IMR-90 (cell line): ENCODE data around the gene ECI2. TPM values are rescaled to one million over a fixed set of nuclear protein-coding genes. Genes with fewer than 3 reads are reported as not detected.

Experiments
- ATAC-seq: fragments of 200-7000 bp; cut with Tn5 transposase; 2 replicates; pipeline ENCODE4 v1.9.1; 2020; ENCODE audit warnings: low read depth, mild to moderate bottlenecking, moderate library complexity
- BruUV-seq: library from RNA; stranded (reverse); fragments of 400-500 nt; replicated peaks from 2 replicates; lab custom pipeline; 2021; lab: Mats Ljungman, UMichigan
- CTCF ChIA-PET: fragments of 300-600 bp; formaldehyde crosslinking; extraction: SDS; loops from one replicate; lab custom pipeline; 2021; ENCODE audit warnings: antibody characterized with exemption; lab: Yijun Ruan, JAX
- POLR2A ChIA-PET: fragments of 300-600 bp; sonication (Branson Sonifier 250); formaldehyde crosslinking; loops from one replicate; lab custom pipeline; 2022; ENCODE audit warnings: antibody characterized with exemption; ENCODE audit not compliant: unreplicated experiment; lab: Charles Lee
- DNase-seq: peaks from one replicate; pipeline ENCODE4 v3.0.0; 2013
- H2AFZ ChIP-seq: replicated peaks from 2 replicates; pipeline ENCODE3; 2013; ENCODE audit warnings: low read length, mild to moderate bottlenecking; ENCODE audit not compliant: poor library complexity
- H2AK5ac ChIP-seq: 2 replicates; pipeline ENCODE4 v1.6.1; 2013; ENCODE audit warnings: low read depth, low read length, inconsistent platforms
- H2AK9ac ChIP-seq: replicated peaks from 2 replicates; pipeline ENCODE3; 2013; ENCODE audit warnings: mild to moderate bottlenecking, low read depth, low read length, moderate library complexity; ENCODE audit not compliant: poor library complexity
- H2BK120ac ChIP-seq: 2 replicates; pipeline ENCODE4 v1.6.1; 2013; ENCODE audit warnings: low read depth, low read length, inconsistent platforms
- H2BK15ac ChIP-seq: 3 replicates; pipeline ENCODE4 v1.6.1; 2013; ENCODE audit warnings: low read depth, low read length, inconsistent platforms
- H2BK20ac ChIP-seq: 2 replicates; pipeline ENCODE4 v1.6.1; 2013; ENCODE audit warnings: low read depth, mild to moderate bottlenecking, inconsistent platforms, low read length, moderate library complexity
- H2BK5ac ChIP-seq: 2 replicates; pipeline ENCODE4 v1.6.1; 2013; ENCODE audit warnings: mild to moderate bottlenecking, low read depth, low read length, inconsistent platforms; ENCODE audit not compliant: poor library complexity, severe bottlenecking
- H3K14ac ChIP-seq: replicated peaks from 2 replicates; pipeline ENCODE4 v1.6.1; 2013; ENCODE audit warnings: low read depth, low read length, inconsistent platforms
- H3K18ac ChIP-seq: 2 replicates; pipeline ENCODE4 v1.6.1; 2013; ENCODE audit warnings: low read depth, low read length, control low read depth
- H3K23ac ChIP-seq: 2 replicates; pipeline ENCODE4 v1.6.1; 2013; ENCODE audit warnings: low read depth, low read length, inconsistent platforms
- H3K27ac ChIP-seq: 2 replicates; pipeline ENCODE4 v1.5.1; 2013; ENCODE audit warnings: mild to moderate bottlenecking, control low read depth, low read length; ENCODE audit not compliant: insufficient read depth
- H3K27me3 ChIP-seq: 2 replicates; pipeline ENCODE4 v1.6.1; 2013; ENCODE audit warnings: low read length; ENCODE audit not compliant: control insufficient read depth, insufficient read depth
- H3K36me3 ChIP-seq: 2 replicates; pipeline ENCODE4 v1.6.1; 2013; ENCODE audit warnings: low read length, mixed read lengths; ENCODE audit not compliant: control insufficient read depth, insufficient read depth
- H3K4ac ChIP-seq: 2 replicates; pipeline ENCODE4 v1.6.1; 2013; ENCODE audit warnings: low read depth, low read length, inconsistent platforms
- H3K4me1 ChIP-seq: 2 replicates; pipeline ENCODE4 v1.6.1; 2013; ENCODE audit warnings: low read length, mixed read lengths; ENCODE audit not compliant: control insufficient read depth, insufficient read depth
- H3K4me2 ChIP-seq: 2 replicates; pipeline ENCODE4 v1.6.1; 2013; ENCODE audit warnings: low read depth, mild to moderate bottlenecking, control low read depth, low read length, moderate library complexity
- H3K4me3 ChIP-seq: 2 replicates; pipeline ENCODE4 v1.5.1; 2013; ENCODE audit warnings: low read depth, mild to moderate bottlenecking, control low read depth, low read length, moderate library complexity; ENCODE audit not compliant: insufficient read depth
- H3K56ac ChIP-seq: 2 replicates; pipeline ENCODE4 v1.6.1; 2013; ENCODE audit warnings: low read length, inconsistent platforms; ENCODE audit not compliant: insufficient read depth; ENCODE audit errors: extremely low read depth
- H3K79me1 ChIP-seq, 2 experiments: 2 replicates each; pipeline ENCODE4 v1.6.1; 2013; ENCODE audit warnings: low read length in 2 of 2, inconsistent platforms in 1 of 2, low read depth in 1 of 2
- H3K9ac ChIP-seq: 2 replicates; pipeline ENCODE4 v1.6.1; 2013; ENCODE audit warnings: low read depth, low read length, control low read depth
- H3K9me1 ChIP-seq: 2 replicates; pipeline ENCODE4 v1.6.1; 2013; ENCODE audit warnings: low read length, inconsistent platforms; ENCODE audit not compliant: insufficient read depth
- H3K9me3 ChIP-seq: 2 replicates; pipeline ENCODE4 v1.6.1; 2013; ENCODE audit warnings: low read length; ENCODE audit not compliant: control insufficient read depth, insufficient read depth
- H4K20me1 ChIP-seq: 2 replicates; pipeline ENCODE4 v1.6.1; 2013; ENCODE audit warnings: low read length, inconsistent platforms; ENCODE audit not compliant: insufficient read depth
- H4K5ac ChIP-seq: 2 replicates; pipeline ENCODE4 v1.6.1; 2013; ENCODE audit warnings: mild to moderate bottlenecking, low read depth, low read length, control low read depth
- H4K8ac ChIP-seq, 2 experiments: 2 replicates each; pipeline ENCODE4 v1.6.1; 2013; ENCODE audit warnings: low read depth in 2 of 2, low read length in 2 of 2, control low read depth in 1 of 2, inconsistent platforms in 1 of 2
- H4K91ac ChIP-seq: 2 replicates; pipeline ENCODE4 v1.6.1; 2013; ENCODE audit warnings: low read depth, low read length, inconsistent platforms; ENCODE audit not compliant: insufficient read depth
- CEBPB ChIP-seq: IDR thresholded peaks from 2 replicates; pipeline ENCODE4 v1.6.1; 2012; ENCODE audit warnings: low read depth, low read length, improper control_type of control experiment
- CTCF ChIP-seq: conservative IDR thresholded peaks from 2 replicates; pipeline ENCODE4 v1.5.1; 2012; ENCODE audit warnings: mild to moderate bottlenecking, low read depth, low read length, improper control_type of control experiment
- ELK1 ChIP-seq: fragments of 150-350 bp; IDR thresholded peaks from 2 replicates; pipeline ENCODE4 v1.6.1; 2016; ENCODE audit warnings: low read depth, mild to moderate bottlenecking, low read length, moderate library complexity, borderline replicate concordance
- FOS ChIP-seq: fragments of 150-350 bp; IDR thresholded peaks from 2 replicates; pipeline ENCODE4 v1.6.1; 2016; ENCODE audit warnings: low read depth, low read length
- MAZ ChIP-seq: IDR thresholded peaks from 2 replicates; pipeline ENCODE4 v1.6.1; 2012; ENCODE audit warnings: low read depth, mild to moderate bottlenecking, low read length, improper control_type of control experiment, moderate library complexity, borderline replicate concordance
- RAD21 ChIP-seq: IDR thresholded peaks from 2 replicates; pipeline ENCODE4 v1.6.1; 2012; ENCODE audit warnings: low read length, improper control_type of control experiment
- WGBS, 2 experiments: methylation state at CpG; one replicate each; pipeline versions ENCODE4 v1.1.5 to v1.1.7; 2013; ENCODE audit warnings: missing lambda C conversion rate in 2 of 2; ENCODE audit not compliant: insufficient read length in 1 of 2; ENCODE audit errors: extremely low coverage in 2 of 2; 5-methylcytosine and 5-hydroxymethylcytosine counted together
- dilution Hi-C: fragments of 300-500 bp; cut with HindIII; formaldehyde crosslinking; loops from one replicate; pipeline ENCODE4 v1.14.3; 2018; ENCODE audit warnings: low sequenced_read_pairs; ENCODE audit not compliant: unreplicated experiment
- in situ Hi-C: fragments of 300-500 bp; cut with MboI; formaldehyde crosslinking; loops from 3 replicates; pipeline ENCODE4 v1.14.3; 2019; ENCODE audit warnings: low sequenced_read_pairs, inconsistent platforms, mixed read lengths
- intact Hi-C: fragments of 100-400 bp; cut with micrococcal nuclease; formaldehyde crosslinking; loops from 2 replicates; pipeline ENCODE4 v1.10.0; 2022
- polyA plus RNA-seq, 3 experiments: library from polyadenylated mRNA; depleted of rRNA; stranded (reverse); fragments of >200 nt; gene quantifications; 2 replicates each; pipeline ENCODE4 v1.2.3, GENCODE V29; 2012; ENCODE audit warnings: low replicate concordance in 1 of 3
- total RNA-seq: library from RNA; depleted of rRNA; stranded (reverse); fragments of >200 nt; gene quantifications from 2 replicates; pipeline ENCODE4 v1.2.3, GENCODE V29; 2012

Gene ECI2
- total and polyA plus RNA-seq, 2 of the 4 experiments (the other 2 are of a cell fraction): 64.1 to 152 TPM

GRCh38 chr6:4107873-4108272 lies 27.5 kb downstream of the ECI2 start:
- peaks cover 5% of the 10 kb centered on the region for H3K9me3 ChIP-seq
- H2BK15ac ChIP-seq: no peak overlapping the region
- H3K4me3 ChIP-seq: no peak overlapping the region
- no peak overlapping the region for H3K4me2 ChIP-seq
- dilution Hi-C loops (no loop called here), intact Hi-C loops (loop anchor here (5.0 kb wide), 1 partner anchor 41 kb away; no protein-coding TSS in a partner anchor), in situ Hi-C loops (no loop called here)
- no peak overlapping the region for H3K56ac ChIP-seq
- no peak overlapping the region for H3K9ac ChIP-seq
- peaks cover 15% of the 10 kb centered on the region for H3K27me3 ChIP-seq
- H3K4me1 ChIP-seq: no peaks in the 10 kb centered on the region
- H3K27ac ChIP-seq: no peak overlapping the region
- H4K8ac ChIP-seq: no peak overlapping the region
- no peak overlapping the region for H2BK20ac ChIP-seq
- H4K20me1 ChIP-seq: no peaks in the 10 kb centered on the region; the same call in 1 of the 2 replicates
- TF ChIP-seq CEBPB (no peak), CTCF (no peak), RAD21 (no peak), FOS (no peak), MAZ (no peak), ELK1 (no peak)
- H3K79me1 ChIP-seq: no peaks in the 10 kb centered on the region
- H4K5ac ChIP-seq: no peak overlapping the region
- no peak overlapping the region for H3K14ac ChIP-seq
- ATAC-seq (no peak), DNase-seq (no peak)
- ChIA-PET POLR2A (no interaction called here), CTCF (no interaction called here)
- WGBS, 2 experiments: no CpG with 5 or more reads among the region's 2 CpGs
- no peak overlapping the region for H2BK5ac ChIP-seq
- H3K9me1 ChIP-seq: peaks cover 3% of the 10 kb centered on the region; the same call in 1 of the 2 replicates
- H3K23ac ChIP-seq: no peak overlapping the region
- no peaks in the 10 kb centered on the region for H3K36me3 ChIP-seq
- no peak overlapping the region for H2AFZ ChIP-seq
- H2AK5ac ChIP-seq: no peak overlapping the region
- no TSS peak for BruUV-seq
- no peak overlapping the region for H3K18ac ChIP-seq
- H3K4ac ChIP-seq: no peak overlapping the region
- H2AK9ac ChIP-seq: no peak overlapping the region
- no peak overlapping the region for H2BK120ac ChIP-seq
- H4K91ac ChIP-seq: no peak overlapping the region
